Measurements from ENCODE around the gene OBP2B.
"Not testable (repeated sequence)": the region's sequence is repeated elsewhere in the genome, so short reads cannot be mapped to it uniquely, and the experiment has no call there.

OBP2B gene, protein sequence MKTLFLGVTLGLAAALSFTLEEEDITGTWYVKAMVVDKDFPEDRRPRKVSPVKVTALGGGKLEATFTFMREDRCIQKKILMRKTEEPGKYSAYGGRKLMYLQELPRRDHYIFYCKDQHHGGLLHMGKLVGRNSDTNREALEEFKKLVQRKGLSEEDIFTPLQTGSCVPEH

DNA sequence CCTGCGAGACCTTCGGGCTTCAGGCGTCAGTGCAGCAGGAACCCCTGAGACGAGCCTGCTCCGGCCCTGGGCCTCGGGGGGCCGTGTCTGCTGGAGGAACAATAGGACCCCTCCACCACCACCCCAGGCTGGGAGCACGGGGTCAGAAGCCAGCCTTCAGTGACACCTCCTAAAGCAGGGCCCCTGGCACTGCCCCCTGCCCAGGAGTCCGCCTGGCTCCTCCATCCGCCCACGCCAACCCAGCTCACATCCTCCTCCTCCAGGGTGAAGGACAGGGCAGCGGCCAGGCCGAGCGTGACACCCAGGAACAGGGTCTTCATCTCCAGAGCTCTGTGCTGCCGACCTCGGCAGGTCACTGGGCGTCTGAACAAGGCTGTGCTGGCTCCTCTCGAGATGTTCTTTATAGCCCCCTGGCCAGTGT is at the start of gene OBP2B:
TSS of gene OBP2B (minus strand) at position 371 of the 421 bp plus-strand sequence. CDS start at position 320, 51 bp downstream.
- peaks cover 74% of the 10 kb centered on the region for H3K27me3 Mint-ChIP-seq
- H3K27ac Mint-ChIP-seq, ATAC-seq: not testable (repeated sequence)

DNA sequence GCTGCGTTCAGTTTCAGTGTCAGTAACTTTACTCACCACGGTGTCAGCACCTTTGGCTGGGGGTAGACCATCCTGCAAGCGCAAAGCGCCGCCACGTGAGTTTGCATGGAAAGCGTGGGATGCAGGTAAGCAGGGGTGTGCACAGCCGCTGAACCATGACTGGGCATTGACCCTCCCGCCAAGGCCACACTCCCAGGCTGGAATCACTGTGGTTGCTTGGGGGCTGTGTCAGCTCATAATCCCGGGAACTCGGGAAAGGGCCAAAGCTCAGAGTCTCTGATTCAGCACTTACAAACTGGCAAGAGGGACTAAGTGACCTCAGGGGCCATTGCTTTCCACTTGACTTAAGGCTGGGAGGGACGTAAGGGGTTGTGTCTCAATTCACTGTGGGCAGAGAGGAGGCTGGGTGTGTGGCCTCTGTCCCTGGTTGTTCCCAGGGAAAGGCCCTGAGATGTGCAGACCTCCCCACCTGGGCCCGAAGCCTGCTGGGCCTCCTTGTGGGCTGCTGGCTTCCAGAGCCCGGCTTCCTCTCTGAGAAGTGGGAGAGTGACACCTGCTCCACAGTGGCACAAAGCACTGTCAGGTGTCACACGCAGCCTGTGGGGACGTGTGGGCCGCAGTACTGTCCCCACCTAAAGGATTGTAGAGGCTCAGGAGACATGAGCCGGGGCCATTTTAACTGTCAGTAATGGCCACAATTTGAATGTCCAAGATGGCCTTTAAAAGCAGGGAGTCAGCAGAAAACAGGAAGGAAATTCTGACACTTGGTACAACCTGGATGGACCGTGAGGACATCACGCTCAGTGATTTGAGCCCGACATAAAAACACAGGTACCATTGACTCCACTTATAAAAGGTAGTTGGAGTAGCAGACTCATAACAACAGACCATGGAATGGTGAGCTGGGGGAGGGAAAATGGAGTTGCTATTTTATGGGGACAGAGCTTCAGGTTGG is 49.3 kb upstream of the OBP2B start:
- H3K9me3 Mint-ChIP-seq: no peaks in the 10 kb centered on the region
- H3K27ac Mint-ChIP-seq: no peak overlapping the region
- no peak overlapping the region for H3K4me3 Mint-ChIP-seq
- H3K27me3 Mint-ChIP-seq: peaks cover 40% of the 10 kb centered on the region
- H3K4me1 Mint-ChIP-seq: no peaks in the 10 kb centered on the region
- H3K36me3 Mint-ChIP-seq: no peaks in the 10 kb centered on the region
- ATAC-seq: no peak

More for the DNA sequence above, at the start of gene OBP2B:
- H3K4me1 Mint-ChIP-seq, H3K9me3 Mint-ChIP-seq, H3K4me3 Mint-ChIP-seq, H3K36me3 Mint-ChIP-seq: not testable (repeated sequence)

DNA sequence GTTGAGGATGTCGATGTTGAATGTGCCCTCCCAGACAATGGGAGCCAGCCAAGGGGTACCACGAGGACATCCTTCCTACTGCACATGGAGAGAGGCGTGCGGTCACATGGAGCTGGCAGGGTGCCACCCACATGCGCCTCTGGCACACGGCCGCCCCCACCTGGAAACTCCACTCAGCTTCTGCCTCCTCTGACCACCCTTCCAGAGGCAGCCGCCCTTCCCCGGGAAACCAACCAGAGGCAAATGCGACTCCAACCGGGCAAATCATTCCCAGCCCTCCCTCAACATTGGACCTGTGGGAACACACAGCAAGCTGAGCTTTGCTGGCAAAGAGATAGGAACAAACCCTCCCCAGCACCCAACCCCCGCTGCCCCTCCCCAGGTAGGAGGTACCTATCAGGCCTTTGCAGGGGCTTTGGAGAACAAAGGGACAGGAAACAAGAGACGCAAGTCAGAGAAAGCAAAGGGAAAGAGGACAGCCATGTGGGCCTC is 48.5 kb upstream of the OBP2B start:
- Mint-ChIP-seq H3K36me3 (no peaks in the 10 kb centered on the region), H3K4me3 (no peak overlapping the region), H3K9me3 (no peaks in the 10 kb centered on the region), H3K27me3 (peaks cover 37% of the 10 kb centered on the region), H3K27ac (no peak overlapping the region), H3K4me1 (no peaks in the 10 kb centered on the region)
- ATAC-seq: no peak

DNA sequence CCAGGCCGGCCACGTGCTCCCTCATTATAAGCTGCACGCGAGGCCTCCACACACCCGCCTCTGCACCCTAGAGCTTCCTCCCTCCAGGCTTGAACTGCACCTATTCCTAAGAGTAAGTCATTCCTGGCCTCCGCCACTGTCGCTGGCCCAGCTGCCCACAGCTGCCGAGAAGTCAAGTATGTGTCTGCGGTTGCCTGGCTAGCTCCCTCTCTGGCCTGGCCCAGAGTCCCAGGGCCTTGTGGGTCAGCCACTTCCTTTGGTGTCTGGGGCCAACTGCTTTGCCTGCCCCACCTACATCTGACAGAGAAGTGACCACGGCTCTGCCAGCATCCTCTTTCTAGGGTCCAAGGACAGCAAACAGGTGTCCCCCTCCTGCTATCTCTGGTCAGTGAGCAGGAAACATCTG is 47.6 kb upstream of the OBP2B start:
- no peaks in the 10 kb centered on the region for H3K36me3 Mint-ChIP-seq
- ATAC-seq: no peak
- H3K27ac Mint-ChIP-seq: no peak overlapping the region
- no peaks in the 10 kb centered on the region for H3K4me1 Mint-ChIP-seq
- H3K27me3 Mint-ChIP-seq: peaks cover 29% of the 10 kb centered on the region
- H3K4me3 Mint-ChIP-seq: no peak overlapping the region
- no peaks in the 10 kb centered on the region for H3K9me3 Mint-ChIP-seq

DNA sequence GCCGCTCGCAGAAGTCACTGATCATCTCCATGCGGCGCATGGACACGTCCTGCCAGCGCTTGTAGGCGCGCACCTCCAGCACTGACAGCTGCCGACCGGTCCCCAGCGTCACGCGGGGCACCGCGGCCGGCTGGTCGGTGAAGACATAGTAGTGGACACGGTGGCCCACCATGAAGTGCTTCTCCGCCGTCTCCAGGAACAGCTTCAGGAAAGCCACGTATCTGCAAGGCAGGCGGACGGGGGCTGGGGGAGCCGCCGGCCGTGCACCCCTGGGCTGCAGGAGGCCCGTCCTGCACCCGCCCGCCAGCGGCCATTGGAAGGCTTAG is 47.0 kb upstream of the OBP2B start:
- Mint-ChIP-seq H3K27me3 (peaks cover 26% of the 10 kb centered on the region), H3K4me3 (no peak overlapping the region), H3K4me1 (no peaks in the 10 kb centered on the region), H3K36me3 (no peaks in the 10 kb centered on the region), H3K27ac (no peak overlapping the region), H3K9me3 (no peaks in the 10 kb centered on the region)
- no peak for ATAC-seq

DNA sequence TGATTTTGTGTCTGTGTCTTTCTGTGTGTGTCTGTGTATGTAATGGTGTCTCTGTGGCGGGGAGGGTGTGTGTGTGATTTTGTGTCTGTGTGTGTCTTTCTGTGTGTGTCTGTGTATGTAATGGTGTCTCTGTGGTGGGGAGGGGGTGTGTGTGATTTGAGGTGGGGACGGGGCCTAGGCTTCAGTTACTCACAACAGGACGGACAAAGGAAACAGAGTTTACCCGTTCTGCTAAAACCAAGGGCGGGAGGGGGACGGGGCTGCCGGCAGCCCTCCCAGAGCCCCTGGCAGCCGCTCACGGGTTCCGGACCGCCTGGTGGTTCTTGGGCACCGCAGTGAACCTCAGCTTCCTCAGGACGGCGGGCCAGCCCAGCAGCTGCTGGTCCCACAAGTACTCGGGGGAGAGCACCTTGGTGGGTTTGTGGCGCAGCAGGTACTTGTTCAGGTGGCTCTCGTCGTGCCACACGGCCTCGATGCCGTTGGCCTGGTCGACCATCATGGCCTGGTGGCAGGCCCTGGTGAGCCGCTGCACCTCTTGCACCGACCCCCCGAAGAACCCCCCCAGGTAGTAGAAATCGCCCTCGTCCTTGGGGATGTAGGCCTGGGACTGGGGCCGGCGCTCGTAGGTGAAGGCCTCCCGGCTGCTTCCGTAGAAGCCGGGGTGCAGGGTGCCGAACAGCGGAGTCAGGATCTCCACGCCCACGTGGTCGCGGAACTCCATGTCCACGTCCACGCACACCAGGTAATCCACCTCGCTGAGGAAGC is 46.5 kb upstream of the OBP2B start:
- Mint-ChIP-seq H3K9me3 (no peaks in the 10 kb centered on the region), H3K27me3 (peaks cover 22% of the 10 kb centered on the region), H3K36me3 (no peaks in the 10 kb centered on the region), H3K4me1 (no peaks in the 10 kb centered on the region), H3K4me3 (no peak overlapping the region), H3K27ac (no peak overlapping the region)
- ATAC-seq: no peak

DNA sequence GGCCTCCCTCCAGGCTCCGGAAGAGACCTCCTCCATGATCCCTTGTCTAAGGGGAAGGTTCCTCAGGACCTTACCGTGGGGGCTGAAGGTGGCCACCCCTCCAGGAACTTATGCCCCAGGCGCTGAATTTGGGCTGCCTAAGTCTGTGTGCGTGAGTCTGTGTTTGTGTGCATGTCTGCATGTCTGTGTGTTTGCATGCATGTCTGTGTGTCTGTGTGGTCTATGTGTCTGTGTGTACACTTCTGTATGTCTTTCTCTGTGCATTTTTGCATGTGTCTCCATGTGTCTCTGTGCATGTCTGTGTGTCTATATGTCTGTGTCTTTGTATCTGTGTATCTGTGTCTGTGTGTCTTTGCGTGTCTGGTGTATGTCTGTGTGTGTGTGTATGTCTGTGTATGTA is 45.4 kb upstream of the OBP2B start:
- H3K27ac Mint-ChIP-seq: no peak overlapping the region
- no peak overlapping the region for H3K4me3 Mint-ChIP-seq
- H3K27me3 Mint-ChIP-seq: peaks cover 22% of the 10 kb centered on the region
- no peak for ATAC-seq
- no peaks in the 10 kb centered on the region for H3K4me1 Mint-ChIP-seq
- H3K9me3 Mint-ChIP-seq: no peaks in the 10 kb centered on the region
- H3K36me3 Mint-ChIP-seq: no peaks in the 10 kb centered on the region

DNA sequence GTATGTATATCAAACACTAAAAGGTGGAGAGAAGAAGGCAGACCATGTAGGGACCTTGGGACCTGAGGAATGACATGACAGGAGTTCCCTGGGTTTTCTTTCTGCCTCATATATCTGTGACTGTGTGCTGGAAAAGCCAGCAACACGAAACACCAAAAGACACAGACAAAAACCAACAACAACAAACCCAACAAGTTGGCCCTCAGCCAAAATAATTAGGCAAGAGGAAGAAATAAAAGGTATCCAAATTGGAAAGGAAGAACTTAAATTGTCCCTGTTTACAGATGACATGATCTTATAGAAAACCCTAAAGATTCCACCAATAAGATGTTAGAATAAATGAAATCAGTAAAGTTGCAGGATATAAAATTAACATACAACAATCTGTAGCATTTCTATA is 44.2 kb upstream of the OBP2B start:
- Mint-ChIP-seq H3K36me3 (no peaks in the 10 kb centered on the region), H3K9me3 (no peaks in the 10 kb centered on the region), H3K4me1 (no peaks in the 10 kb centered on the region), H3K27me3 (peaks cover 32% of the 10 kb centered on the region), H3K4me3 (no peak overlapping the region), H3K27ac (no peak overlapping the region)
- no peak for ATAC-seq

DNA sequence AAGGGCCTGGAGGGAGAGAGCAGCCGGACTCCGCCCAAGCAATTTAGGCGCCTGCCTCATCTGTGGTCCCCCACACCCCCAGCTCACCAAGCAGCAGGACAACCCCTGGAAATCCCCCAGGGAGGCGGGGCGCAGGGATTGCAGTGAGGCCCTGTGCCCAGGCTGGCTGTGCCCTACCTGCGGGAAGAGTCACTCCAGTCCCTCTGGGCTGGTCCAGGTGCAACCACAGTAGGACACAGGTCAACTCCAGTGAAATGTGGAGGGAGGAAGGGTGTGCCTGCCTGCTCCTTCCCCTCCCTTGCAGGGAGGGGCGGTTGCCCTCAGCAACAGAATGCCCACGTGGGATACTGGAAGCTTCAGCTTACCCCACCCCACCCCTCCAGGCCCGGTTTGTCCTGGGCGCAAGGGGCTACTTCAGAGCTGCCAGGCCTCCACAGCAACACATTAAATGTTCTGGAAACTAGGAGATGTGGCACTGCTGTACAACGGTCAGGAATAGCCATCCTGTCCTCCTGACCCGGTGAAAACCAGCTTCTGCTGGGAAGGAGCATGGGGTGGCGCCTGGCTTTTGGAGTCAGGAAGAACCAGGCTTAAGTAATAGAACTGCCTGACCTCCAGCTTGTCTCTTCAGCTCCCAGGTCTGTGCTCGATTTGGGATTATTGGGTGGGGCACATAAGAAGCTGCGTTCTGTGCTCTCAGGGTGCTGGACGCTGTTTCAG is 43.4 kb upstream of the OBP2B start:
- Mint-ChIP-seq H3K4me3 (no peak overlapping the region), H3K9me3 (no peaks in the 10 kb centered on the region), H3K27me3 (peaks cover 36% of the 10 kb centered on the region), H3K4me1 (no peaks in the 10 kb centered on the region), H3K27ac (no peak overlapping the region), H3K36me3 (no peaks in the 10 kb centered on the region)
- ATAC-seq: peak; percentile 18

DNA sequence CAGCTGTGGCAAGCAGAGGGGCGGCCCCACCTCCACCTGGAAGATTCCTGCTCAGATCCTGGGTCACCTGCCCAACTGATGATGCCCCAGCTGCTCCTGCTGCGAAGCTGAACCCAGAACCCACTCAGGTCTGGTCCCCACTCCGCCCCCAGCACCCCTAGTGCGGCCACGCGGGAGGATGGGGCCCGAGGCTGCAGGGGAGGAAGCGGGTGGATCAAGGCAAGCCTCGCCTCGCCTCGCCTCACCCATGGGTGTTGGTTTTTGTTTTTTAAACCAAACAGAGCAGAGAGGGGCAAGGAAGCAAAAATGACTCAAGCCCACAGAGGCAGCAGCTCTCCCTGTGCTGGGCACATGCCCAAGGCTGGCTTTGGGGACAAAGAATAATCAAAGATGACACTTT is 42.7 kb upstream of the OBP2B start:
- Mint-ChIP-seq H3K27ac (no peak overlapping the region), H3K36me3 (no peaks in the 10 kb centered on the region), H3K9me3 (no peaks in the 10 kb centered on the region), H3K27me3 (peaks cover 41% of the 10 kb centered on the region), H3K4me3 (no peak overlapping the region), H3K4me1 (no peaks in the 10 kb centered on the region)
- ATAC-seq: peak; percentile 41

DNA sequence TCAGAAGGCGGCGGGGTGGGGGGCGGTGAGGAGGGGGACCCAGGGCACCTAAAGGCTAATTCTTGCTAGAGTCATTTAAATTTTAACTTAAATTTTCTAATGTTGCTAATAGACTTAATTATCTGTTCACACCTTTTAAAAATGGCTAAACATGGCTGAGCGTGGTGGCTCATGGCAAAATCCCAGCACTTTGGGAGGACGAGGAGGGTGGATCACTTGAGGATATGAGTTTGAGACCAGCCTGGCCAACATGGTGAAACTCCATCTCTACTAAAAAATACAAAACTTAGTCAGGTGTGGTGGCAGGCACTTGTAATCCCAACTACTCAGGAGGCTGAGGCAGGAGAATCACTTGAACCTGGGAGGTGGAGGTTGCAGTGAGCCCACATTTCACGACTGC is 42.2 kb upstream of the OBP2B start:
- ATAC-seq, H3K4me3 Mint-ChIP-seq, H3K4me1 Mint-ChIP-seq, H3K9me3 Mint-ChIP-seq, H3K36me3 Mint-ChIP-seq, H3K27ac Mint-ChIP-seq: not testable (repeated sequence)
- peaks cover 41% of the 10 kb centered on the region for H3K27me3 Mint-ChIP-seq

DNA sequence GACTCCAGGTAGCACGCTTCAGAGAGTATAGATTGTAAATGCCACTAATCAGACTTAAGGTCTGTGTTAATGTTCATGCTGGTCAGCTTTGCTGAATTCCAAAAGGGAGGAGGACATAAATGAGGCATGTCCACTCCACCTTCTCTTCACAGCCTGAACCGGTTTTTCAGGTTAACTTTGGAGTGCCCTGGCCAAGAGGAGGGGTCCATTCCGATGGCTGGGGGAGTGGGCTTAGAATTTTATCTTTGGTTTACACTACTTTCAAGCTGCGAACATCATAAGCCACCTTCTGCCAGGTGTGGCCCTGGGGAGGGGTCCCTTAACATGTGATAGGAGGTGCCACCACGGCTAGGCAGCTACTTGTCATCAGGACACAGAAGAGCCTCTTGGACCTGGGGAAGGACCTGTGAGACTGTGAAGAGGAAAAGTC is 41.7 kb upstream of the OBP2B start:
- H3K27me3 Mint-ChIP-seq: peaks cover 45% of the 10 kb centered on the region
- no peak overlapping the region for H3K27ac Mint-ChIP-seq
- H3K4me3 Mint-ChIP-seq: no peak overlapping the region
- no peaks in the 10 kb centered on the region for H3K4me1 Mint-ChIP-seq
- H3K9me3 Mint-ChIP-seq: no peaks in the 10 kb centered on the region
- H3K36me3 Mint-ChIP-seq: no peaks in the 10 kb centered on the region
- ATAC-seq: no peak

DNA sequence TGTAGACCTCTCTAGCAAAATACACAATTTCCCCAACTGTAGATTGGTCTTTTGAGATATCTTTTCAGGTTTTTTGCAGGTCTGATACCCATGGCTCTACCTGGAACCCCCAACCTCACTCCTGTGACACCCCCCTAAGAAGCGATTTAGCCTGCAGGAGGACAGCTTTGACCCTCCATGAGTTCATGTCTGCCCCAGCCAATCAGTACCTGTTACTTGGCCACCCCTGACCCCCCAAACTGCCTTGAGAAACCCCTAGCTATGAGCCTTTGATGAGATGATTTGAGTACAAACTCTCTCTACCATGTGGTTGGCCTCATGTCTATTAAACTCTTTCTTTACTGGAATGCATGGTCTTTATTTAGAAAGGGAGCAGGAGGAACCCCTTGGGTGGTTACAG is 40.3 kb upstream of the OBP2B start:
- H3K4me1 Mint-ChIP-seq: no peaks in the 10 kb centered on the region
- ATAC-seq: no peak
- H3K4me3 Mint-ChIP-seq: no peak overlapping the region
- no peaks in the 10 kb centered on the region for H3K36me3 Mint-ChIP-seq
- no peak overlapping the region for H3K27ac Mint-ChIP-seq
- H3K27me3 Mint-ChIP-seq: peaks cover 45% of the 10 kb centered on the region
- H3K9me3 Mint-ChIP-seq: no peaks in the 10 kb centered on the region

DNA sequence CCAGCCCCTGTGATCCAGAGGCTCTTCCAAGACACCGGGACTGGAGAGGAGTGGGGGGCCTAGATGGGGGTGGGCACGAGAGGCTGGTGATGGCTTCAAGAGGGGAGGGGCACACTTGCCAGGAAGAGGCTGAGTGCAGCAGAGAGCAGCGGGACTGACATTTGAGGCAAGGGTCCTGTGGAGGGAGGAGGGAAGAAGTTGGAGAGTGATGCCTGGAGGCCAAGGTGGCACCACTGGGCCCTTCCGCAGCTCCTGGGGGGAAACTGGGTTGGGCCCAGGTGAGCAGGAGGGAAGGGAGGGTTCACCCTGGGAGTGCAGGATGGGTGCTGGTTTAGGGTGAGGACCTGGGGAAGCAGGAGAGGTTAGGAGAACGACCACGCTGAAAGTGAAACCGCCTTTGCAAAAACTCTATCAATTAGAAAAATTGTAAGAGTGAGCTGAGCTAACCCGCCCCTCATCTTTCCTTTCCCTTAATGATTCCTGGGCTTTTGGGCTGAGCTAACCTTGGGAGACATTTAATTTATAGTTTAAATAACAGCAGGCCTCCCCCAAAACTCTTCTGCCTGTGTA is 39.8 kb upstream of the OBP2B start:
- Mint-ChIP-seq H3K9me3 (no peaks in the 10 kb centered on the region), H3K4me1 (no peaks in the 10 kb centered on the region), H3K27ac (no peak overlapping the region), H3K27me3 (peaks cover 45% of the 10 kb centered on the region), H3K36me3 (no peaks in the 10 kb centered on the region), H3K4me3 (no peak overlapping the region)
- ATAC-seq: no peak

DNA sequence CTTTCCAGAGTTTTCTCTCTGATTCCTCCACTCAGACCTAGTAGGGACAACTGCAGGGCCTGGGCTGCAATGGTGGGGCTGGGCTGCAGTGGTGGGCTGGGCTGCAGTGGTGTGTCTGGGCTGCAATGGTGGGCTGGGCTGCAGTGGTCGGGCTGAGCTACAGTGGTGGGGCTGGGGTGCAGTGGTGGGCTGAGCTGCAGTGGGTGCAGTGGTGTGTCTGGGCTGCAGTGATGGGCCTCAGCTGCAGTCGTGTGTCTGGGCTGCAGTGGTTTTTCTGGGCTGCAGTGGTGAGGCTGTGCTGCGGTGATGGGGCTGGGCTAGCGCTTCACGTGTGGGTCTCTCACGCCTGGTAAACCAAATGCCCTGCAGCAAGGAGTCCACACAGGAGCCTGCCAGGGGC is 38.6 kb upstream of the OBP2B start:
- H3K27ac Mint-ChIP-seq: no peak overlapping the region
- peak; percentile 37 for ATAC-seq
- no peaks in the 10 kb centered on the region for H3K9me3 Mint-ChIP-seq
- H3K4me3 Mint-ChIP-seq: no peak overlapping the region
- H3K4me1 Mint-ChIP-seq: no peaks in the 10 kb centered on the region
- peaks cover 45% of the 10 kb centered on the region for H3K27me3 Mint-ChIP-seq
- H3K36me3 Mint-ChIP-seq: no peaks in the 10 kb centered on the region

Data from stimulated activated memory B cell treated with anti-CD40 and anti-IgM and Interleukin-4, amounts not matched to agents 10 μg/mL and 1 μg/mL and 100 μg/mL, for 72 hours (primary cell).